ENCODE measurements around the gene HSPA14. TPM values are rescaled to one million over a fixed set of nuclear protein-coding genes. Genes with fewer than 3 reads are reported as not detected.
A peak's percentile ranks its signal among the peaks of the same experiment; 100 is the strongest.

HSPA14 gene
- total RNA-seq, 6 donors from 2014 or later, result 4.3 to 14.7 (median 9.4) TPM

DNA sequence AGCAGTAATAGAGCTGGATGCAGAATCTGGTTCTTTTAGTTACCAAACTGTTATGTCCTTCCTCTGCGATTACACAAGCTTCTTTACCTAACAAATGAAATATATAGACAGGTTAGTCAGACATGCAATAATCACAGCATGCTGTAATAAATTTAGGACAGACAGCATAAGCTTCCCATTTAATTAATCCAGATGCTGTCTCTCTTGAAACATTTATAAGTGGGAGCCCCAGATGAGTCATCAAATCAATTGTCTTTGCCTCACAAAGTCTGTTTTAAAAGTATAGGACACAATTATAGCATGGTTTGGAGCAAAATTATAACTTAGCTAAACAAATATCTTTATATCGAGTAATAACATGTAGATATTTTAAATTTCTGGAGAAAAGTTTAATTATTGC lies 1.9 kb upstream of the HSPA14 start:
- peaks cover 15 to 19% (median 18%) of the 10 kb centered on the region in 4 donors for H3K4me1 ChIP-seq
- peaks cover 0 to 12% (median under 1%) of the 10 kb centered on the region in 4 donors for H3K36me3 ChIP-seq
- no peak for DNase-seq
- no peak for ATAC-seq (ENCODE audit: low FRiP score in 2 of 2)
- no peaks in the 10 kb centered on the region for H3K27me3 ChIP-seq
- 94 to 95% methylated on average over 2 of the region's 2 CpGs for WGBS, 2 donors
- TF ChIP-seq, protein P1, sequence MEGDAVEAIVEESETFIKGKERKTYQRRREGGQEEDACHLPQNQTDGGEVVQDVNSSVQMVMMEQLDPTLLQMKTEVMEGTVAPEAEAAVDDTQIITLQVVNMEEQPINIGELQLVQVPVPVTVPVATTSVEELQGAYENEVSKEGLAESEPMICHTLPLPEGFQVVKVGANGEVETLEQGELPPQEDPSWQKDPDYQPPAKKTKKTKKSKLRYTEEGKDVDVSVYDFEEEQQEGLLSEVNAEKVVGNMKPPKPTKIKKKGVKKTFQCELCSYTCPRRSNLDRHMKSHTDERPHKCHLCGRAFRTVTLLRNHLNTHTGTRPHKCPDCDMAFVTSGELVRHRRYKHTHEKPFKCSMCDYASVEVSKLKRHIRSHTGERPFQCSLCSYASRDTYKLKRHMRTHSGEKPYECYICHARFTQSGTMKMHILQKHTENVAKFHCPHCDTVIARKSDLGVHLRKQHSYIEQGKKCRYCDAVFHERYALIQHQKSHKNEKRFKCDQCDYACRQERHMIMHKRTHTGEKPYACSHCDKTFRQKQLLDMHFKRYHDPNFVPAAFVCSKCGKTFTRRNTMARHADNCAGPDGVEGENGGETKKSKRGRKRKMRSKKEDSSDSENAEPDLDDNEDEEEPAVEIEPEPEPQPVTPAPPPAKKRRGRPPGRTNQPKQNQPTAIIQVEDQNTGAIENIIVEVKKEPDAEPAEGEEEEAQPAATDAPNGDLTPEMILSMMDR (IDR thresholded peaks at IDR 0.05), result no peak
- TF ChIP-seq POLR2A (IDR thresholded peaks at IDR 0.05) (no peak), POLR2AphosphoS5 (IDR thresholded peaks at IDR 0.05) (no peak), EP300 (IDR thresholded peaks at IDR 0.05) (no peak)
- peak overlapping the region in 1 of 4 donors; percentile 97 for H3K27ac ChIP-seq
- no peaks in the 10 kb centered on the region for H3K9me3 ChIP-seq
- no peak overlapping the region for H3K4me3 ChIP-seq

DNA sequence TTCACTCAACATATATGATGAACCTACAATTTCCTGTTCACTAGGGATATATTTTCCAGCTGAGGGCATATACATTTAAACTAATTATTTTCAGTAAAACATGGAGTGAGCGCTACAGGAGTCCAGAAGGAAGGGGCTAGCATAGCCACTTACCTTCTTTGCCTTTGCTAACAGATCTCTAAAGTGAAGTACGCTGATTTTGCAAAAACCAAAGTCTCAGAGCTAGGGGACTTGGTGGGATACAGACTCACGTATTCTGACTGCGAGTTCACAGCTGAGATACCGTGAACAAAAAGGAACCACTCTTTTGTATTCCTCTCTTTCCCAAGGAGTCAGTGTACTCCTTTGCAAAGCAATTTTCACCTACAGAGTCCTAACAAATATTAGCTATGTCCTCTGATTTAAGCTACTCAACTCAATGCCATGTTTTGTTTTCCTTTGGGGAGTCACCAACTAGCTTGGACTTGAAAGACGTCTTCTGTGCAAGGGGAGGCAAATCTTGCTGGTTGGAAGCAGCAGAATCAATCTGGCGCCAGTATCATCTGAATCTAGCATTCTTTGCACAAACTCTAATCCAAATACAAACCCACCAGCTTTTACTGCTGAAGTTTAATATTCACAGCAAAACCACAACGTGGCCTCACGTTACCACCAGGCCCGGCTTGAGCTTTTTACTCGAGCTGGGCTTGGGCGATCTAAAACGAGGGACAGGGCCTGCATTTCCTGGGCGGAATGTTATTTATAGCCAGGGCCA lies 926 bp upstream of the HSPA14 start:
- H3K36me3 ChIP-seq, result peaks cover 0 to 22% (median 8%) of the 10 kb centered on the region in 4 donors
- ATAC-seq (ENCODE audit: low FRiP score in 2 of 2) (no peak), DNase-seq (no peak)
- no peaks in the 10 kb centered on the region for H3K9me3 ChIP-seq
- peak overlapping the region; percentile 92 to 97 (median 95) for H3K27ac ChIP-seq
- H3K27me3 ChIP-seq, result no peaks in the 10 kb centered on the region
- WGBS, 2 donors, result 26 to 30% methylated on average over 13 to 14 of the region's 14 CpGs
- no peak for TF ChIP-seq EP300 (IDR thresholded peaks at IDR 0.05)
- TF ChIP-seq, protein P1 (IDR thresholded peaks at IDR 0.05), result no peak
- TF ChIP-seq POLR2AphosphoS5 (IDR thresholded peaks at IDR 0.05), result no peak
- TF ChIP-seq POLR2A (IDR thresholded peaks at IDR 0.05), result peak in 1 of 4 donors; percentile 18
- peaks cover 15 to 19% (median 18%) of the 10 kb centered on the region in 4 donors for H3K4me1 ChIP-seq
- H3K4me3 ChIP-seq, result peak overlapping the region; percentile 80 to 97 (median 90)

DNA sequence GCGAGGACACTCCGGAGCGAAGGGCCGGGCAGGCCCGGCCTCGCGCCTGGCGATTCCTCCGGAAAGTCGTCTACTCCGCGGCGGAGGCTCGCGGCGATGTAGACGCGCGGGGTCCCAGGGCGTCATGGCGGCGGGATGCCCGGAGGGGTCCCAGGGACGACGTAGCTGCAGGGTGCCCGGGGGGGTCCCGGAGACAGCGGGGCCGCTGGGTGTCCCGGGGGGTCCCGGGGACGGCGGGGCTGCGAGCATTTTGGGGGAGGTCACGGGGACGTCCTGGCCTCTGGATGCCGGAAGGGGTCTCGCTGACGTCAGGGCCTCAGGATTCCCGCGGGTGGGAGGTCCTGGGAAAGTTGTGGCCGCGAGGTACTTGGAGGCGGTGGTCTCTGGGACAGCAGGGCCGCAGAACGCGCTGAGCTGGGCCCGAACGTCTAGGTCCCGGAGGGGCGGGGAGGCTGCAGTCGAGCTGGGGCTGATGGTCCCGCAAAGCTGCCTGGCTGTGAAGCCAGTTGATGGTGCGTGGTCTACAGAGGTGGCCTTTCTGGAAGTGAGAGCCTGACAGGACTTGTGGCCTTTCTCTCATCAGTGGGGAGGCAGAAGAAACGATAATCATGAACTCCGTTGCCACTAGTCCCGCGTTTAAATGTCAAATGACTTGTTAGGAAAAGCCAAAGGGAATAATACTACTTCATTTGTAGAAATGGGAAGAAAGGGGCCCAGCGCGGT lies 637 bp downstream of the HSPA14 start:
- Histone ChIP-seq H3K4me1 (peaks cover 15 to 19% (median 18%) of the 10 kb centered on the region in 4 donors), H3K4me3 (peak overlapping the region; percentile 86 to 97 (median 96)), H3K36me3 (peaks cover 5 to 37% (median 22%) of the 10 kb centered on the region in 4 donors), H3K27ac (peak overlapping the region; percentile 94 to 97 (median 96)), H3K27me3 (no peaks in the 10 kb centered on the region), H3K9me3 (no peaks in the 10 kb centered on the region)
- TF ChIP-seq POLR2A (IDR thresholded peaks at IDR 0.05) (no peak), EP300 (IDR thresholded peaks at IDR 0.05) (no peak), POLR2AphosphoS5 (IDR thresholded peaks at IDR 0.05) (no peak)
- TF ChIP-seq, protein P1 (IDR thresholded peaks at IDR 0.05), result no peak
- 1 to 3% methylated on average over 7 to 30 of the region's 60 CpGs for WGBS, 2 donors
- DNase-seq, result peak; percentile 35 to 89
- peak in 1 of 2 donors; percentile 48 for ATAC-seq (ENCODE audit: low FRiP score in 2 of 2)

DNA sequence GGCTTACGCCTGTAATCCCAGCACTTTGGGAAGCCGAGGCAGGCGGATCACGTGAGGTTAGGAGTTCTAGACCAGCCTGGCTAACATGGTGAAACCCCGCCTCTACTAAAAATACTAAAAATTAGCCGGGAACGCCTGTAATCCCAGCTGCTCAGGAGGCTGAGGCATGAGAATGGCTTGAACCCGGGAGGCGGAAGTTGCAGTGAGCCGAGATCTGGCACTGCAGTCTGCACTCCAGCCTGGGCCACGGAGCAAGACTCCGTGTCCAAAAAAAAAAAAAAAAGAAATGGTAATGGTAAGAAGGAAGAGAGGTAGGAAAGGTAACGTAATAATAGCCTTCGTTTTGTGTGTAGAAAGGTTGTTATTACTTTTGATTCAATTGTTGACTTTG lies 1.2 kb downstream of the HSPA14 start:
- TF ChIP-seq, protein P1 (IDR thresholded peaks at IDR 0.05), result no peak
- TF ChIP-seq POLR2A (IDR thresholded peaks at IDR 0.05) (no peak), EP300 (IDR thresholded peaks at IDR 0.05) (no peak), POLR2AphosphoS5 (IDR thresholded peaks at IDR 0.05) (no peak)
- no peaks in the 10 kb centered on the region for H3K9me3 ChIP-seq
- H3K27me3 ChIP-seq, result no peaks in the 10 kb centered on the region
- DNase-seq (peak in 1 of 2 donors; percentile 22), ATAC-seq (ENCODE audit: low FRiP score in 2 of 2) (no peak)
- peaks cover 15 to 19% (median 18%) of the 10 kb centered on the region in 4 donors for H3K4me1 ChIP-seq
- WGBS, 2 donors, result 14 to 18% methylated on average over 14 of the region's 14 CpGs
- peak overlapping the region; percentile 86 to 97 (median 96) for H3K4me3 ChIP-seq
- peak overlapping the region; percentile 94 to 97 (median 96) for H3K27ac ChIP-seq
- H3K36me3 ChIP-seq, result peaks cover 5 to 43% (median 27%) of the 10 kb centered on the region in 4 donors

Data from upper lobe of left lung (tissue), 6 donors.